Measurements from ENCODE around the gene CEL.

The CEL gene

DNA sequence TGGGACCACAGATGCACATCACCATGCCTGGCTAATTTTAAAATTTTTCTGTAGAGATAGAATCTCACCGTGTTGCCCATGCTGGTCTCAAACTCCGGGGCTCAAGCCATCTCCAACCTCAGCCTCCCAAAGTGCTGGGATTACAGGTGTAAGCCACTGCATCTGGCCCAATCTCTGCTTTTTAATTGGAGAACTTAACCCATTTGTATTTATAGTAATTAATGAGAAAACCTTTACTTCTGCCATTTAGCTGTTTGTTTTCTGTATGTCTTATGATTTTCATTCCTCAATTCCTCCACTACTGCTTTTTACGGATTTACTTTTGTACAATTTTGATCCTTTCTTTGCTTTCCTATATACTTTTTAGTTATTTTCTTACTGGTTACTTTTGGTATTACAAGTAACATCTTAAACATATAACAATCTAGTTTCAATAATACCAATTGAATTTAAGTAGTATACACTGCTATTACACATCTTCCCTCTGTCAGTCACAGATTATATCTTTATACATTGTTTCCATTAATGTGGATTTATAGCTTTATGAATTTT lies 33.1 kb downstream of the CEL start:
- no peak overlapping the region for H3K4me3 ChIP-seq (ENCODE audit: low read depth, low read length)
- no peak for DNase-seq (ENCODE audit: low read depth)
- TF ChIP-seq MYC (IDR thresholded peaks at IDR 0.05; ENCODE audit: low read depth, low read length) = no peak
- TF ChIP-seq, protein P1, sequence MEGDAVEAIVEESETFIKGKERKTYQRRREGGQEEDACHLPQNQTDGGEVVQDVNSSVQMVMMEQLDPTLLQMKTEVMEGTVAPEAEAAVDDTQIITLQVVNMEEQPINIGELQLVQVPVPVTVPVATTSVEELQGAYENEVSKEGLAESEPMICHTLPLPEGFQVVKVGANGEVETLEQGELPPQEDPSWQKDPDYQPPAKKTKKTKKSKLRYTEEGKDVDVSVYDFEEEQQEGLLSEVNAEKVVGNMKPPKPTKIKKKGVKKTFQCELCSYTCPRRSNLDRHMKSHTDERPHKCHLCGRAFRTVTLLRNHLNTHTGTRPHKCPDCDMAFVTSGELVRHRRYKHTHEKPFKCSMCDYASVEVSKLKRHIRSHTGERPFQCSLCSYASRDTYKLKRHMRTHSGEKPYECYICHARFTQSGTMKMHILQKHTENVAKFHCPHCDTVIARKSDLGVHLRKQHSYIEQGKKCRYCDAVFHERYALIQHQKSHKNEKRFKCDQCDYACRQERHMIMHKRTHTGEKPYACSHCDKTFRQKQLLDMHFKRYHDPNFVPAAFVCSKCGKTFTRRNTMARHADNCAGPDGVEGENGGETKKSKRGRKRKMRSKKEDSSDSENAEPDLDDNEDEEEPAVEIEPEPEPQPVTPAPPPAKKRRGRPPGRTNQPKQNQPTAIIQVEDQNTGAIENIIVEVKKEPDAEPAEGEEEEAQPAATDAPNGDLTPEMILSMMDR (IDR thresholded peaks at IDR 0.05; ENCODE audit: low read depth, low read length) = no peak
- TF ChIP-seq, protein P2, sequence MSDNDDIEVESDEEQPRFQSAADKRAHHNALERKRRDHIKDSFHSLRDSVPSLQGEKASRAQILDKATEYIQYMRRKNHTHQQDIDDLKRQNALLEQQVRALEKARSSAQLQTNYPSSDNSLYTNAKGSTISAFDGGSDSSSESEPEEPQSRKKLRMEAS (IDR thresholded peaks at IDR 0.05; ENCODE audit: low read depth, low read length) = no peak
- TF ChIP-seq POLR2A (IDR thresholded peaks at IDR 0.05; ENCODE audit: extremely low read depth, insufficient read length) = no peak

DNA sequence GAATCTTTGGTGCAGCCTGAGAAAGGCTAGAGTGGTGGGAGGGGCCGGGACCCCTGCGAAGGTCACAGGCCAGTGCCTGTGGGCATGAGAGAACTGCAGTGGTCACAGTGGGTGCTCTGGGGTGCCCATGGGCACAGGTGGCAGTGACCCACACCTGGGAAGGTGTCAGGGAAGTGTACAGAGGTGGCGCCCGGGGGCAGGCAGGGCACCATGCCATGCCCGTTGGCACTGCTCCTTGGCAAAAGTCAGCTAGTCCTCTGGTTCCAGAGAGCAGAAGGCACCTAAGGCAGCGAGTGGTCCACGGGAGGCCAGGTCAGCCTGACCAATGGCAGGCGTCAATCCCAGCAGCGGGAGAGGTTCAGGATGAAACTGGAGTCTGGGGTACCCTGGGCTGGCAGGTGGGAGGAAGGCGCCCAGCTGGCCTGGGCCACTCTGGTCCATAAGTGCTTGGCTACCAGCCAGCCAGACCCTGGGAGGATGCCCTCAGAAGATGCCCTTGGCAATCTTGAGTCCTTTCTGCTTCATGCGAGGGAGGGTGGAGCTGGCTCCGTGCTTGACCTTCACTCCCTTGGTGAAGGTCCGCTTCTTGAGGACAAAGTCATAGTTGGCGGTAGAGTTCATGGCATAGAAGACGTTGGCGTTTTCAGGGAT lies 36.4 kb downstream of the CEL start:
- H3K4me3 ChIP-seq (ENCODE audit: low read depth, low read length) = no peak overlapping the region
- no peak for TF ChIP-seq POLR2A (IDR thresholded peaks at IDR 0.05; ENCODE audit: extremely low read depth, insufficient read length)
- TF ChIP-seq, protein P2 (IDR thresholded peaks at IDR 0.05; ENCODE audit: low read depth, low read length) = no peak
- no peak for DNase-seq (ENCODE audit: low read depth)

DNA sequence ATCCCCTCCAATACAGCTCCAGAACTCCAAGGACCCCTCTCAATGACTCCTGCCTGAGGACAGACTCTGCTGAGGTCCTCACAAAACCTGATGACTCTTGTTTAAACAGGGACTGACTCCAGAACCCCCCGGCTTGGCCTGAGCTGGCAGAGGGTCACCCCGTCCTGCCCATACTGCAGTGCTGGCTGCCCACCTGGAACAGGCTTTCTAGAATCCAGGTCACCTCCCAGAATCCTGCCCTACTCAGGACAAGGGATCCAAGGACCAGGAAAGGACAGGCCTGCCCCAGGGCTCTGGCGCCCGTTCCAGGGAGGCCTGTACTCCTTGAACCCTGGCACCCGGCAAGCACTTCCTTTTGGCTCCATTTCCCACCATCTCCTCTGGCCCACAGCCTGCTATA lies 37.1 kb downstream of the CEL start:
- TF ChIP-seq, protein P1 (IDR thresholded peaks at IDR 0.05; ENCODE audit: low read depth, low read length) = no peak
- no peak for TF ChIP-seq MYC (IDR thresholded peaks at IDR 0.05; ENCODE audit: low read depth, low read length)
- TF ChIP-seq POLR2A (IDR thresholded peaks at IDR 0.05; ENCODE audit: extremely low read depth, insufficient read length) = no peak
- TF ChIP-seq, protein P2 (IDR thresholded peaks at IDR 0.05; ENCODE audit: low read depth, low read length) = no peak
- no peak for DNase-seq (ENCODE audit: low read depth)
- H3K4me3 ChIP-seq (ENCODE audit: low read depth, low read length) = no peak overlapping the region

DNA sequence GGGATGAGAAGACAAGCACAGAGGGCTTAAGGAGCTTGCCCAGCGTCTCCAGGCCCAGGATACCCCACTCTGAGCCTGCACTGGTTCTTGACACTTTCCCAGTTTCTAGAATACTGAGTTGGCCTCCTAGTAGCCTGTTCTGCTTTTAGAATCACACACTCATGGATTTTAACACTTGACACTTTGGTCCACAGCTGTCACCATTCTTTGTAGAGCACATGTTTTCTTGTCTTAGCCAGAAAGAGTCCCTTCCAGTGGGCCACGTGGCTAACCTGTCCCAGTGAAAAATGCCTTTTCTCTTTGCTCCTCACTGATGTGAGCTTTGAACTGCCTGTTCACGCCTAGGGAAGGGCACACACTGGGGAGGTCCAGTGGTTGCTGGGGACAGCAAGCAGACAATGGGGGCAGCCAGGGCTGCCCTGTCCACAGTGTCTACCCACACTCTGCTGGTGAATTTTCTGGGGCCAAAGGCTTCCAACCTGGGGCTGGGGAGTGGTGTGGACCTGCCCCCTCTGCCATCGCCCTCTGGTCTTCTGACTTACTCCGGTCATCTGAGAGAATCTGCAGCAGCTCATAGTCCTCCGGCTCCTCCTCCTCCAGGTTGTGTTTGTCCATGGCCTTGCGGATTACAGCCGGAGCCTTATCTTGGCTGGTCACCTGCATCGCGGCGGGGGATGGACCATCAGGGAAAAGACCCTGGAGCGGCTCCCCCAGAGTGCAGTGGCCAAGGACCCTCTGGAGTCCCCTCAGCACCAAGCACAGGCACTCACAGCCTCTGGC lies 38.1 kb downstream of the CEL start:
- H3K4me3 ChIP-seq (ENCODE audit: low read depth, low read length) = no peak overlapping the region
- TF ChIP-seq POLR2A (IDR thresholded peaks at IDR 0.05; ENCODE audit: extremely low read depth, insufficient read length) (no peak), MYC (IDR thresholded peaks at IDR 0.05; ENCODE audit: low read depth, low read length) (no peak)
- no peak for DNase-seq (ENCODE audit: low read depth)

DNA sequence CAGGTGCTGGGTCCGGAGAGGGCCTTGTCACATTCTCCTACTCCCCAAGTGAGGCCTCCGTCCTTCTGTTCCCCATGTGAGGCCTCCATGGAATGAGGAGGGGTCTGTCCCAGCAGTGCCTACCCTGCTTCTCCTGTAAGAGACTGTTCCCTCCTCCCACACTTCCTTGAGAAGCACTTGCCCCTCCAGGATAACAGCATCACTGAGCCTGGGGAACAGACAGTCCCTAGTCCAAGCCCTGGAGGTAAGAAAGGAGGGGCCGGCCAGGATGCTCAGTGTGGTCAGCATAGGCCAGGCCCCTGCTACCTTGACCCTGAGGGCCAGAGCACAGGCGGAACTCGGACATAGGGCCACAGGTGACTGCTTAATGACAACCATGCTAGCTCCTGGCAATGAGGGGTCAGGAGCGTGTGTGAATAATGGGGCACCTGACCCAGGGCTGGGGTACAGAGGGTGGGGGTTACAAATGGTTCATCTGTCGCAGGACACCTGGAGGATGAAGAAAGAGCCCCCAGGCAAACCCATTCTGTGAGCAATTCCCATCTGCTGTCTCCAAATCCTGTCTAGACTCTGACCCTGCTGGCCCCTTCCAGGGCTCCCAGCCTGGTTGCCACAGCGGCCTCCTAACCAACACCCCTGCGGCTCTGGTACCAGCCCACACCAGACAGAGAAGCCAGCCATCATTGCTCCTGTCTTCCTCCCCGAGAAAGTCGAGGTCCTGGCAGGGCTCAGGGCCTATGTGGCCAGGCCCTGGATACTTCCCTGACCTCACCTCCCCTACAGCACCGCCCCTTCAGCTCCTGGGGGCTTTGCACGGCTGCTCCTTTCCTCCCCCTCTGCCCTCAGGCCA lies 39.0 kb downstream of the CEL start:
- H3K4me3 ChIP-seq (ENCODE audit: low read depth, low read length) = no peak overlapping the region
- TF ChIP-seq POLR2A (IDR thresholded peaks at IDR 0.05; ENCODE audit: extremely low read depth, insufficient read length) (no peak), MYC (IDR thresholded peaks at IDR 0.05; ENCODE audit: low read depth, low read length) (no peak)
- TF ChIP-seq, protein P1 (IDR thresholded peaks at IDR 0.05; ENCODE audit: low read depth, low read length) = no peak
- TF ChIP-seq, protein P2 (IDR thresholded peaks at IDR 0.05; ENCODE audit: low read depth, low read length) = no peak
- DNase-seq (ENCODE audit: low read depth) = no peak

DNA sequence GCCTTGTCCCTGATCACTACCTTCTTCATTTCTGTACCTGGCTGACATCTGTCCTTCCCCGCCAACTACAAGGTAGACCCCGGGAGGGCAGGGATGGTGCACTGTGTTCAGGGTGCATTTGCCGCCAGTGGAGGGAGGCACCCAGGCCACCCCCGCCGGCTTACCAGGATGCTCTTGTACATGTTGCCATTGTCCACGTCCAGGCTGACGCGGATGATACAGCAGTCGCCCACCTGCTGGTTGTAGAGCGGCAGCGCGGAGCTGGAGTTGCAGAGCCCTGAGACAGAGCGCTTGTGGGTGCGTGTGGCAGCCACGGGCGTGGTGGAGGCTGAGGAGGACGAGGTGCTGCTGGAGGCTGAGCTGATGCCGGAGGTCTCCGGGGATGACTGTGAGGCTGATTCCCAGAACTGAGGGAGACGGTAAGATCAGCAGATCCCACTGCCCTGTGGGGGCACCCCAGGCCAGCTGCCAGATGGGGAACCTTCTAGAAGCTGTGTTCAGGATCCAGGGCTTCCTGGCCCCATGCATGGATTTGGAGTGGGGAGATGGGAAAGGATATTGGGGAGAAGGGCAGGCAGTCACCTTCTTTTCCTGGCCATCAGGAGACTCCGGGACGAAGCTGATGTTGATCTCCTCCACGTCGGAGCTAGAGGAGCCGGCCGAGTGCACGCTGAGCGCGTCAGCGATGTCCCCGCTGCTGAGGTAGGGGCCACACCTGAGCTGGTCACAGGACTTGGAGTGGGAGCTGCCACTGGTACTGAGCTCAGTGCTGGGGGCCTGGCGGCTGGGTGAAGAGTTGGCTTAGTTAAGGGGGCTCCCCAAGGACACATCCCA lies 39.8 kb downstream of the CEL start:
- H3K4me3 ChIP-seq (ENCODE audit: low read depth, low read length) = no peak overlapping the region
- DNase-seq (ENCODE audit: low read depth) = no peak
- TF ChIP-seq, protein P1 (IDR thresholded peaks at IDR 0.05; ENCODE audit: low read depth, low read length) = no peak
- TF ChIP-seq MYC (IDR thresholded peaks at IDR 0.05; ENCODE audit: low read depth, low read length) (no peak), POLR2A (IDR thresholded peaks at IDR 0.05; ENCODE audit: extremely low read depth, insufficient read length) (no peak)
- TF ChIP-seq, protein P2 (IDR thresholded peaks at IDR 0.05; ENCODE audit: low read depth, low read length) = no peak
